Choroid plexus epithelial cell (primary cell): ENCODE measurements around the gene HPCA.

Experiments
- DNase-seq: peaks from one replicate; pipeline ENCODE4 v3.0.0-alpha.2; 2010; ENCODE audit warnings: low read depth
- H3K4me3 ChIP-seq: 2 replicates; pipeline ENCODE4 v1.5.1; 2011; ENCODE audit warnings: low read depth, mild to moderate bottlenecking, control low read depth, low read length, moderate library complexity
- CTCF ChIP-seq: conservative IDR thresholded peaks from 2 replicates; pipeline ENCODE4 v1.5.1; 2011; ENCODE audit warnings: low read depth, mild to moderate bottlenecking, control low read depth, inconsistent platforms, low read length, moderate library complexity

HPCA gene

GRCh38 chr1:32894681-32895080, 8.4 kb downstream of the HPCA start:
- DNase-seq = no peak
- H3K4me3 ChIP-seq = no peak overlapping the region
- TF ChIP-seq CTCF = no peak

DNA sequence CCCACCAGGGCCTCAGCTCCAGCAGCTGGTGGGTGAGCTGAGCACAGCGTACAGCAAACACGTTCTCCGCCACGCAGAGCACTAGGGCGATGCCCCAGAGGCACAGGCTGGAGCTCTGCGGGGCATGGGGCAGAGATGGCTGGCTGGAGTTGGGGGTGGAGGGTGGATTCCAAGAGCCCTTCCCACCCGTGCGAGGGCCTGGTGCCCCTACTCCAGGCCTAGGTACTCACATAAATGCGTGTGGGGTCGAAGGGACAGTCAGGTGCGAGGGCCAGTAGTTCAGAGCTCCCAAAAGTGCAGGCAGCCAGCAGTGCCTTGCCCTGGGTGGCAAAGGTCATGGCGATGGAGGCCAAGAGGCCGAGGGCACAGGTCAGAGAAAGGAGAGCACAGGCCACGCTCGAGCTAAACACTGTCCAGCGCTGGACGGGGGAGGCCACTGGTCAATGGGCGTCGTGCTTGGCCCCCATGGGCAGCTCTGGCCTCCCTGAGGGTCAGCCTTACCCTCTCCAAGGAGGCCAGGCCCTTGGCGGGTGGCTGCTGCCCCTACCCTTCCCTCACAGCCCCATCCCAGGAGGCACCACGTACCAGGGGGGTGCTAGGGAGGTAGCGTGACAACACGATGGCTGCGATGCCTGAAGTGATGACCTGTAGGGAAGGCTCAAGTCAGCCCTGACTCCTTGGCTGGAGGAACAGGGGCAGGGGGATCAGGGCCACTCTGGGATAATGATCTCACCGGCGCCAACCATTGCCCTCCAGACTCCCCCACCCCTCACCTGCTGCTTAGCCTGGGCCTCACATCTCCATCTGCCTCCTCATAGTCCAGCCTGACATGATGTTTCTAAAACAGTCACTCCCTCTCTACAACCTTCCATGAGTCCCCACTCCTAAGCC, 9.3 kb downstream of the HPCA start:
- DNase-seq = no peak
- no peak overlapping the region for H3K4me3 ChIP-seq
- no peak for TF ChIP-seq CTCF

DNA sequence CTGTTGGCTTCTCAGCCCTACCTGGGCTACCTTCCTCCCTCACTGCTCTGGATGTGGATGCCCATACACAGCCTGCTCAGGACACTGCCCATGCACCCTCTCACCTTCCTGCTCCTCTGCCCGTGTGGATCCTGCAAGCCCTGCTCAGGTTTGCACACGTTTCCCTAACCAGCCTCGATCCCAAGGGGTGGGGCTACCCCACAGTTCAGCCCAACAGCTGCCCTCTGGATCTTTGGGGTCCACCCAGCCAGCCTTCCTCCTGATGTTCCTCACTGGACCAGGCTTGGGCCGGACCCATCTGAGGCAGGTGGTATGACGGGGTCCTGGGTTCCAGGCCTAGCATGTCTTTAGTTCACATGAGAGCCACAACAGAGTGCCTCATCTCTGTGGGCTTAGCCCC, 10.2 kb downstream of the HPCA start:
- no peak for TF ChIP-seq CTCF
- H3K4me3 ChIP-seq = no peak overlapping the region
- DNase-seq = no peak

- no peak overlapping the region for H3K4me3 ChIP-seq
- TF ChIP-seq CTCF = no peak
- no peak for DNase-seq
Measured at GRCh38 chr1:32897082-32898049, 11.1 kb downstream of the HPCA start.

DNA sequence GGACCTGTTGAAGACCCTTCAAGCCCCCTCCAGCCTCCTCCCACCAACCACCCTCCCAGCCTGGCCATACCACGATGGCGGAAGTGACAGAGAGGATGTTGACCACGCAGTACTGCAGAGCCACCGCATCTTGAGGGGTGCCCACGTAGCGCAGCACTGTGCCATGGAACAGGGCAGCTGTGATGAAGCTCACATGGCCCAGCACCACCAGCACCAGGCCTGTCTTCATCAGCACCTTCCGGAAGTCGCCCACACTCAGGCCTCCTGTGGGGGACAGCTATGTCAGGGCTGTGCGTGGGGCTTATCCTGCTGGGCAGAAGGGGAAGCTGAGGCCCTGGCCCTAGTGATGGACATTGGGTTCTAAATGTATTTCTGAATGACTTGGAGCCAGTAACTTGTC, 11.8 kb downstream of the HPCA start:
- TF ChIP-seq CTCF = no peak
- no peak overlapping the region for H3K4me3 ChIP-seq

GRCh38 chr1:32898958-32899357, 12.7 kb downstream of the HPCA start:
- H3K4me3 ChIP-seq = no peak overlapping the region
- no peak for DNase-seq
- TF ChIP-seq CTCF = no peak

More for the DNA sequence above, 11.8 kb downstream of the HPCA start:
- DNase-seq = no peak
